GOT3 (cell line): ENCODE results near the gene CDH22.

Source experiments
- DNase-seq: peaks from one replicate; lab custom pipeline; 2025; ENCODE audit warnings: mixed read lengths; lab: John Stamatoyannopoulos, UW

CDH22 gene

GRCh38 chr20:46343975-46344357 lies 35.7 kb upstream of the CDH22 start:
- DNase-seq, result no peak

GRCh38 chr20:46343348-46343974 lies 35.2 kb upstream of the CDH22 start:
- DNase-seq, result no peak

GRCh38 chr20:46342451-46343347 lies 34.4 kb upstream of the CDH22 start:
- DNase-seq, result no peak

- no peak for DNase-seq
Observed at GRCh38 chr20:46342010-46342378, 33.7 kb upstream of the CDH22 start.

- no peak for DNase-seq
Observed at GRCh38 chr20:46341074-46342009, 33.0 kb upstream of the CDH22 start.

GRCh38 chr20:46339037-46339436 lies 30.7 kb upstream of the CDH22 start:
- DNase-seq, result no peak

GRCh38 chr20:46336735-46337134 lies 28.4 kb upstream of the CDH22 start:
- no peak for DNase-seq

GRCh38 chr20:46334303-46334904 lies 26.1 kb upstream of the CDH22 start:
- no peak for DNase-seq

GRCh38 chr20:46333161-46333991 lies 25.1 kb upstream of the CDH22 start:
- no peak for DNase-seq

GRCh38 chr20:46332373-46333160 lies 24.3 kb upstream of the CDH22 start:
- DNase-seq, result no peak

- no peak for DNase-seq
Observed at GRCh38 chr20:46331611-46332361, 23.5 kb upstream of the CDH22 start.

- no peak for DNase-seq
Observed at GRCh38 chr20:46330831-46331371, 22.6 kb upstream of the CDH22 start.

GRCh38 chr20:46330072-46330763 lies 21.9 kb upstream of the CDH22 start:
- no peak for DNase-seq

- no peak for DNase-seq
Observed at GRCh38 chr20:46328200-46328882, 20.0 kb upstream of the CDH22 start.

GRCh38 chr20:46327557-46327956 lies 19.3 kb upstream of the CDH22 start:
- no peak for DNase-seq

- no peak for DNase-seq
Observed at GRCh38 chr20:46325789-46326188, 17.5 kb upstream of the CDH22 start.

GRCh38 chr20:46324960-46325703 lies 16.8 kb upstream of the CDH22 start:
- no peak for DNase-seq
